ENCODE measurements around the gene FOXG1.

The FOXG1 gene

GRCh38 chr14:28762303-28762954 lies 4.2 kb upstream of the FOXG1 start:
- no peak overlapping the region for H3K27ac ChIP-seq
- TF ChIP-seq, protein P1, sequence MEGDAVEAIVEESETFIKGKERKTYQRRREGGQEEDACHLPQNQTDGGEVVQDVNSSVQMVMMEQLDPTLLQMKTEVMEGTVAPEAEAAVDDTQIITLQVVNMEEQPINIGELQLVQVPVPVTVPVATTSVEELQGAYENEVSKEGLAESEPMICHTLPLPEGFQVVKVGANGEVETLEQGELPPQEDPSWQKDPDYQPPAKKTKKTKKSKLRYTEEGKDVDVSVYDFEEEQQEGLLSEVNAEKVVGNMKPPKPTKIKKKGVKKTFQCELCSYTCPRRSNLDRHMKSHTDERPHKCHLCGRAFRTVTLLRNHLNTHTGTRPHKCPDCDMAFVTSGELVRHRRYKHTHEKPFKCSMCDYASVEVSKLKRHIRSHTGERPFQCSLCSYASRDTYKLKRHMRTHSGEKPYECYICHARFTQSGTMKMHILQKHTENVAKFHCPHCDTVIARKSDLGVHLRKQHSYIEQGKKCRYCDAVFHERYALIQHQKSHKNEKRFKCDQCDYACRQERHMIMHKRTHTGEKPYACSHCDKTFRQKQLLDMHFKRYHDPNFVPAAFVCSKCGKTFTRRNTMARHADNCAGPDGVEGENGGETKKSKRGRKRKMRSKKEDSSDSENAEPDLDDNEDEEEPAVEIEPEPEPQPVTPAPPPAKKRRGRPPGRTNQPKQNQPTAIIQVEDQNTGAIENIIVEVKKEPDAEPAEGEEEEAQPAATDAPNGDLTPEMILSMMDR (conservative IDR thresholded peaks at IDR 0.05), result no peak

- H3K27ac ChIP-seq, result no peak overlapping the region
- TF ChIP-seq, protein P1 (conservative IDR thresholded peaks at IDR 0.05), result no peak
Observed at GRCh38 chr14:28762955-28763326, 3.6 kb upstream of the FOXG1 start.

DNA sequence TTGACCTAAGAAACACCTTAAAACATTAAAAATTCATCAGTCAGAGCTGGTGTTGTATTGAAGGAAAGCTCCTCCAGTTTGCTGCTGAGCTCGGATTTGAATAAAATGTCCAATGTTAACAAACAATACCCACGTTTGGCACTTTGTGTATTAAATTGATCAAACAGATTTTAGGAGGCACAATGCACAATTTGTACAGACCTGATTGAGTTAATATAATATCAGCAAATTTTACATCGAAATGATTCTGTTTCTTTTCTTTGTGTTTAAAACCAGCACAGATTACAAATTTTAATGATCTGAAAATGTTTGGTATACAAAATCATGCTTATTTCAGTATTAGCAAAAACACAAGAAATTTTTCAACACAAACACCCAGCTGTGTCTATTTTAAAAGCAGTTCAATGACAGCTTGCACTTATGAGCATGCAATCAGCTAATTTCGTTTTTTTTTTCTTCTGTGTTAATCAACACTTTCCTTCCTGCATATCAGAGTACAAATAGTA lies 2.8 kb upstream of the FOXG1 start:
- peak overlapping the region; percentile 46 for H3K27ac ChIP-seq
- TF ChIP-seq, protein P1 (conservative IDR thresholded peaks at IDR 0.05), result no peak

- H3K27ac ChIP-seq, result peak overlapping the region; percentile 46
- TF ChIP-seq, protein P1 (conservative IDR thresholded peaks at IDR 0.05), result no peak
Observed at GRCh38 chr14:28764257-28765160, 2.1 kb upstream of the FOXG1 start.

DNA sequence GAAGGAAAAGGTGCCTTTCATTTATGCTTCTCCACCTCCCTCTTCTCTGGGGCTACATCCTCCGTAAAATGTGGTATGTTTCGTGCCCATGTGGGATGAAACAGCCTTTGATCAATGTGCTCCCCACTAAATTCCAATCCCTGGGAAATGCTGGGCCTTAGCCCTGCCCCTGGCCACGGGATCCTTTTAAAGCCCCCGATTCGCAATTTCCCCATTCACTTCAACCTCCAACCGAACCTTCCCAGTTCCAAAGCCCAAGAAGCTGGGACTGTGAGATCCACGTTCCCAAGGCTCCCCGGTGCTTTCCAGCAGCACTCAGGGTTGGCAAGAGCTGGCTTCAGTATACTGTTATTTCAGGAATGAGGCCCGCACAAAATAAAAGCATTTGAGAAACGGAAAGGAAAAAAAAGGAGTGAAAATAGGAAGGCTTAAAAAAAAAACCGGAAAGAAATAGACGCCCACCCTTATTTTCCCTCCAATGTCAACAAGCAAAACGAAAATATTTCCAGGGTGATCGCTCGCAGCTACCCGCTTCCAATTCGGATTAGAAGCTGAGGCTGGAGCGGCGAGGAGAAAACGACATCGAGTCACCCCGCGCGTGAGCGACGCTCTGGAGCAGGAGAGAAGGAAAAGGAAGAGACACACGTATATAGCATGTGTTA lies 1.3 kb upstream of the FOXG1 start:
- TF ChIP-seq, protein P1 (conservative IDR thresholded peaks at IDR 0.05), result no peak
- no peak overlapping the region for H3K27ac ChIP-seq

GRCh38 chr14:28765831-28766468 lies 637 bp upstream of the FOXG1 start:
- no peak overlapping the region for H3K27ac ChIP-seq
- TF ChIP-seq, protein P1 (conservative IDR thresholded peaks at IDR 0.05), result no peak

All from VCaP (cell line).